COLO668 (cell line): ENCODE data around the gene MBNL3.
"Not testable (repeated sequence)": the region's sequence is repeated elsewhere in the genome, so short reads cannot be mapped to it uniquely, and the experiment has no call there.

Experiments used
- DNase-seq: peaks from one replicate; lab custom pipeline; 2025; ENCODE audit not compliant: unreplicated experiment; lab: John Stamatoyannopoulos, UW

MBNL3 gene

GRCh38 chrX:132378281-132378680 is 110.6 kb downstream of the MBNL3 start:
- DNase-seq, result no peak

DNA sequence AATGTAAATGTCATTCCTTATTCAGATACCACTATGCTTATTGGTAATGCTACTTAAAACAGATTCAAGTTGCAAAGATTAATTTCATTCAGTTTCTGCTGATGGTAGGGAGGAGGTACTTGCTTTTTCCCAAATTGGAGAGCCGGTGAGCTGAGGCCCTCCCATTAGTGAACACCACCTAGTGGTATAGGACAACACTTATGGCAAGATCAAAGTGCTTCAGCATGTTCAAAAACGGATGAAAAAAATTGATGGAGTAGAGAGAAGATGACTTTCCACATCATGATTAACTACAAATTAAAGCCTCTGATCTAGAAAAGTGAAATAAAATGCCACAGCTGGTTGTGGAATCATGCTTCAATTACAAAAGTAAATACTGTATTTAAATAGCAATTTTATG is 112.9 kb downstream of the MBNL3 start:
- DNase-seq, result no peak

DNA sequence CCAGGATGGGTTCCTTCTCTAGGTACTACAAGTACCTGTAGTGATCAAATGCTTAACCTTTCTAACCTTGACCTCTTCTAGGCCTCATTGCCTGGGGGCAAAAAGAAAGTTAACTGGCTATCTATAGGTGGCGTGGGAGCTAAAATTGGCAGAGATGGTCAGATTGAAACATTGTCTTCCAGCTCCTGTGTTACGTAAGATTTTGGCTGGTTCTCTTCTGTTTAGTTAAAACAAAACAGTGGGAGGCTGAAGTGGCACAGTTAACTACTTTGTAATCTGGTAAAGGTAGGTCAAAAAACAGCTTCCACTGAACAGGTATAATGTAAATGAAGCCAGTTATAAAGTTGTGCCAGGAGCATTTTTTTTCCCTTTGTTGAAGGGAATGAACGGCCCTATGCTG is 115.2 kb downstream of the MBNL3 start:
- no peak for DNase-seq

- DNase-seq, result no peak
These were observed 119.1 kb downstream of the MBNL3 start for GRCh38 chrX:132369617-132370326.

GRCh38 chrX:132367984-132368383 is 120.9 kb downstream of the MBNL3 start:
- DNase-seq, result no peak

DNA sequence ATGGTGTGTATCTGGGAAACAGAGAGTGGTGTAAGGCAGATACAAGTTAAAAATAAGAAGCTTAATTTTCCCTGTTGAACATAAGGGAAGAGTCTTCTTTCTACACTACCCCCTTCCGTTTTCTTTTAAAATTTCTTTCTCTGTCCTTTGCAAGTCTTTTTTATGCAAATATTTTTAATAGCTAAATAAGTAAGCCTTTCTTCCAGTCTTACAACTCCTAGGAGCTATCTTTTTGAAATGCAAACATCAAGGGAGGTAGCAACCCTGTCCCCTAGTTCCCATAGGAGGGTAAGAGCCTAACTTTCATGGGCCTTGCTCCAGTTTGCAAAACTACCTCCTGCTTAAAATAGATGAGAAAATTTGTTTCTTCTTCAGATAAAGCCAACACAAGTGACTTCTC is 121.5 kb downstream of the MBNL3 start:
- no peak for DNase-seq

DNA sequence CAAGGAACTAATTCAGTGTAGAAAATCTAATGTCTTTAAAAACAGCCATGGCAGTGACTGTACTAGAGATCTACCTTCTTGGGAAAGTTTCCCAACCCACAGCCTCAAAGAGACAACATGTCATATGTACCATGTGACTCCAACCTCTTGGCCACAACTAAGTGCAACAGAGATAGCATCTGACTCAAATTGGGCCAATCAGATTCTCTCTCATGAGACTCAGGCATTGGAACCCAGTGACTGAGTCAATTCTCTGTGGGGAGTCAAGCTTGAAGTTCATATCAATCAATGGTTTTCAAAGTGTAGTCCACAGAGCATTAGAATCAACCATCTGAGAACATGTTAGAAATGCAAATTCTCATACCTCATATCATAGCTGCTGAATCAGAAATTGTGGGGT is 123.3 kb downstream of the MBNL3 start:
- DNase-seq, result no peak

DNA sequence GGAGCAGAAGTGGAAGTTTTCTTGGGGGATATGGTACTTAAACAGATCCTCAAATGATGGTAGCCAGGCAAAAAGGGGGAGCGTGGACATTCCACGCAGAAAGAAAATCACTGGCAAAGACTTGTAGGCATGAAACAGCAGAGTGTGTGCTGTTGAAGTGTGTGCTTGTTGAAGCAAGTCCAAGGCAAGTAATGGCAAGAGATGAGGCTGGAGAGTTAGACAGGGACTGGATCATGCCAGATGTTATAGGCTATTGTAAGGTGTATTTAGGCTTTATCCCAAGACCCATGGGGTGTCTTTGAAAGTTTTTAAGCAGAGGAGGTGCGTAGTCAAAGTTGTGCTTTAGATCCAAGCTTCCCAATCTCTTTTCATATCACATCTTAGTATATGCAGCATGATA is 124.5 kb downstream of the MBNL3 start:
- no peak for DNase-seq

DNA sequence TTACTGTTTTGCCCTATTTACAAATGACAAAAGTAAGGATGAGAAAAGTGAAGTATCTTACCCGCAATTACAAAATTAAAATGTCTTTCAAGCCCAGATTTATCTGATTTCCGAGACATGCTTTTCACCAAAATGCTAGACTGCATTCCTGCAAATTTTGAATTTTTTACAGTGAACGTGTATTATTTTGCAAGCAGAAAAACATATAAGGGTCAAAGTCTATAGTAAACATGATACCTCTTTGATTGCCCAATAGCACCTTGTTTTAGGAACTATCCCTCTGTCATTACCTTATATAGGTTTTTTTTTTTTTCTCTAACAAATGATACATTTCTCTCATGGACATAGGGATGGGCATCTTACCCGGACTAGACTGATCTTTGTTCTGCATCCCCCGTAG is 135.4 kb downstream of the MBNL3 start:
- DNase-seq, result no peak

DNA sequence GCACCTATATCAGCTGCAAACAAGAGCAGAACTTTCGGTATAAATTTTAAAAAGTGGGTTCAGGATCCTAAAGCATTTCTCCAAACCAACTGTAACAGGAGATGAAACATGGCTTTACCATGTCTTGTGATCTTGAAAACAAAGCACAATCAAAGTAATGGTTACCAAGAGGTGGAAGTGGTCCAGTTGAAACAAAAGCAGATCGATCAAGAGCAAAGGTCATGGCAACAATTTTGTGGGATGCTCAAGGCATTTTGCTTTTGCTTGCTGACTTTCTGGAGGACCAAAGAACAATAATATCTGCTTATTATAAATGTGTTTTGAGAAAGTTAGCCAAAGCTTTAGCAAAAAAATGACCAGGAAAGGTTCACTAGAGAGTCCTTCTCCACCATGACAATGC is 152.7 kb downstream of the MBNL3 start:
- DNase-seq, result no peak

- DNase-seq, result no peak
These were observed 155.5 kb downstream of the MBNL3 start for GRCh38 chrX:132333351-132333750.

DNA sequence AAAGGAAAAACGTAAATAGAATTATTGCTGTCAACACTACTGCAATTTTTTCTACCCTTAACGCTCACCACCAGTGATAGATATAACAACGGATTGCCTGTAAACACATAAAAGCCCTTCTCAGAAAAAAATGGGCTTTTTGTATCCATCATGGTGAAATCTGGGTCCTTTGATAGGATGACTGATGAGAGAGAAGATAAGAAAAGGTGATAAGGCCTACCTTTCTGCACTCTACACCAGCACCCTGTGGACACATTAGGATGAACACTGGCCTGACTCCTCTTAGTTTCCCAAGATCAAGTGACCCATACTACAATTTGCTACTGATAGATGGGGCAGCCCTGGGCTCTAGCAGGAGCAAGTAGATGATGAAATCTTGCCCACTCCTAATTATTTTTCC is 157.3 kb downstream of the MBNL3 start:
- DNase-seq, result no peak

DNA sequence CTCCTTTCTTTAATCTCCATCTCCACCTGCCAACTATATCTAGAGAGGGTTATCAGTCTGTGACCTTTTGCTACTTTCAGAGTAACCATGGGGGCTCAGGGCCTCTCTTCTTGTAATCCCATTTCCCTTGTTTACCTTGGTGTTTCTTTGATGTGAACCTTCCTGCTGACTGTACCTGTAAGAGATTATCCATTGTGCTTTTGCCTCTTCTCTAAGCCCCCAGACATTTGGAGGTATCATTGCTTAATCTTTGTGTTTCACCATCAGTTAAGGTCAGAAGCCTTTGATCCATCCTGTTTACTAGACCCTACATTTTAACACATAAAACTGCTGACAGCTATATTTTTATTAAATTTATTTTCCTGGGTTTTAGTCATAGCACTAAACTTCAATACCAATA is 157.8 kb downstream of the MBNL3 start:
- no peak for DNase-seq

GRCh38 chrX:132330156-132330729 is 158.6 kb downstream of the MBNL3 start:
- DNase-seq, result no peak

- not testable (repeated sequence) for DNase-seq
These were observed 161.9 kb downstream of the MBNL3 start for GRCh38 chrX:132326960-132327359.
